Measurements from ENCODE around the gene PRKG1.
"Not testable (repeated sequence)": the region's sequence is repeated elsewhere in the genome, so short reads cannot be mapped to it uniquely, and the experiment has no call there.

PRKG1 gene

DNA sequence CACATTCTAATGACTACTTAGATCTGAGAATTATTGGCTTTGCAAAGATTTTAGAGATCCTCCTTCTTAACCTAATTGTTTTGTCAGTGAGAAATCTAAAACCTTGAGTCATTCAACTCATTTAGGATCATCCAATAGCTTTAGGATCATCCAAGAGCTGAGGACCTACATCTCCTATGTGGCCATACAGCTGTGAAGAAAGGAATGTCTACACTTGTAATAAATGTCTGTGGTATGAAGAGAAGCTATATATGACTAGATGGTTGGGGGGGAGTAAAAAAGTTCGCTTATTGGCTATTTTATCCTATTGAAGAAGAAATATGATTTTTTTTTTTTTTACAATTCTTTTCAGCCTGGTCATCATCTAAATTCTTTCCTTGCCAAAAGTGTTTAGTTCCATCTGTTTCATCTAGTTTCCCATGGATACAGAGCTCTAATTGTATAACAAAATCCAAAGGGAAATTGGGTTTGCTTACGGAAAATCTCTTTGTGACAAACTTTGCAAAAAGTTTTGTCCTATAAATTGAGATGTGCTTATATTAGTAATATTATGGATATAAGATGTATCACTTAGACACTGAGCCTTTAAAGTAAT lies 196.7 kb downstream of the PRKG1 start:
- no peak for DNase-seq (ENCODE audit: low spot score)

DNA sequence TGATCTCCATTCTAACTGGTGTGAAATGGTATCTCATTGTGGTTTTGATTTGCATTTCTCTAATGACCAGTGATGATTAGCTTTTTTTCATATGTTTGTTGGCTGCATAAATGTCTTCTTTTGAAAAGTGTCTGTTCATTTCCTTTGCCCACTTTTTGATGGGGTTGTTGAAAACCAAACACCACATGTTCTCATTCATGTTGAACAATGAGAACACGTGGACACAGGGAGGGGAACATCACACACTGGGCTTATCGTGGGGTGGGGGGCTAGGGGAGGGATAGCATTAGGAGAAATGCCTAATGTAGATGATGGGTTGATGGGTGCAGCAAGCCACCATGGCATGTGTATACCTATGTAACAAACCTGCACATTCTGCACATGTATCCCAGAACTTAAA lies 197.8 kb downstream of the PRKG1 start:
- not testable (repeated sequence) for DNase-seq (ENCODE audit: low spot score)

DNA sequence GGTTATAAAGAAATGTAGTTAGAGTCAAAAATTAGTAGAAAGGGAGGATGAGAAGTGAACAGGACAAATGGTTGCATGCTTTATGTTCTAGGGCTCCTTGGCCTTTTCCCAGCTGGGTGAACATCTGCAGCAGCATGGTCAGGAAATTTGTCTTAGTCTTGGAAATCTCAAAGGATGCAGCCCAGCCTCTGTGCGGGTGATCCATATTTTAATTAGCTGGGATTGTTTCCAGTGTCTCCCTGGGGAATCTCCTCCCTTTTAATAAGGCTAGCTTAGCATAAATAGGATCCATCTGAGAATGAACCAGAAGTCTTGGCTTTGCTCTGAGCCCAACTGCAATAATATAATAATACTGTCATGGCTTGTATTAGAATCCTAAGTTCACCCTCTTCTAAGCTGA lies 198.3 kb downstream of the PRKG1 start:
- no peak for DNase-seq (ENCODE audit: low spot score)

DNA sequence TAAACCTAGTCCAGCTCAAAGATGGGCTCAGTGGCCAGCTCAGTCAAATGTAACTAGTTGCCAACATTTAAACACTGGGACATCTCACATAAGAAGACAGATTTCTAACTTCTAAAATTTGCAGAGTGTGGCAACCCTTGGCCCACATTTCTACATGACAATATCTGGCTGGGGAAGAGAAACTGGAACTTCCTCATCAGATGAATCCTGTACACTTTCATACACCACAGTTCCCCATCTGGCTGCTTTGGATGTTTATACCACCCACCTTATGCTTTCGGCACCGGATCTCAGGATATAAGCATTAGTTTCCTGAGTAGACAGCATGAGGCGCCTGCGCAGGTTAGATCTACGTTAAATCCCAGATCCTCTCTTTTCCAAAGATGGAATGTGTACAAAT lies 199.3 kb downstream of the PRKG1 start:
- no peak for DNase-seq (ENCODE audit: low spot score)

DNA sequence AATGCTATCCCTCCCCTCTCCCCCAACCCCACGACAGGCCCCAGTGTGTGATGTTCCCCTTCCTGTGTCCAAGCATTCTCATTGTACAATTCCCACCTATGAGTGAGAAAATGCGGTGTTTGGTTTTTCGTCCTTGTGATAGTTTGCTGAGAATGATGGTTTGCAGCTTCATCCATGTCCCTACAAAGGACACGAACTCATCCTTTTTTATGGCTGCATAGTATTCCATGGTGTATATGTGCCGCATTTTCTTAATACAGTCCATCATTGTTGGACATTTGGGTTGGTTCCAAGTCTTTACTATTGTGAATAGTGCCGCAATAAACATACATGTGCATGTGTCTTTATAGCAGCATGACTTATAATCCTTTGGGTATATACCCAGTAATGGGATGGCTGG lies 201.8 kb downstream of the PRKG1 start:
- DNase-seq (ENCODE audit: low spot score), result not testable (repeated sequence)

DNA sequence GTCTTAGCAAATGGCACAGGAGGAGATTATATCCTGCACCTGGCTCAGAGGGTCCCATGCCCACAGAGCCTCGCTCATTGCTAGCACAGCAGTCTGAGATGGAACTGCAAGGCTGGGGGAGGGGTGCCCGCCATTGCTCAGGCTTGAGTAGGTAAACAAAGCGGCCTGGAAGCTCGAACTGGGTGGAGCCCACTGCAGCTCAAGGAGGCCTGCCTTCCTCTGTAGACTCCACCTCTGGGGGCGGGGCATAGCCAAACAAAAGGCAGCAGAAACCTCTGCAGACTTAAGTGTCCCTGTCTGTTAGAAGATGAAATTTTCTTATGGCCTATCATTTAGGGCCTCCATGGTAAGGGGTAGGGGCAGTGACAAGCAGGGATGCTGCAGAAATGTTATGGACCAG lies 207.1 kb downstream of the PRKG1 start:
- not testable (repeated sequence) for DNase-seq (ENCODE audit: low spot score)

DNA sequence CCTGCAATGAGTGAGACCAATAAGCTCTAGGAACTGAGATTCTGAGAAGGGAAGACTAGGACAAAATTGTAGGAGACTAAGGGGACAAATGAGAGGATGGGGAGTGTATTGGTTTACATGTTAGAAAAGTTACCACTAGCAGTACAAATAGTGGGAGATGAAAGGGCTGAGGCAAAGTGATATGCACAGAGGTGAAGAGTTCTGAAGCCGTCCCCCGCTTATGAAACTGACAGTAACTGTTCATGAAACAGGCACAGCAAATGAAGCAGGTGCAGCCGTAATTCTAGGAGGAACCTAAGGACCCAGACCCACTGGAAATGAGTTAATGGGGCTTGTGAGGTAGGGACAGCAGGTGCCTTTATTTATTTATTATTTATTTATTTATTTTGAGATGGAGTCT lies 211.3 kb downstream of the PRKG1 start:
- no peak for DNase-seq (ENCODE audit: low spot score)

DNA sequence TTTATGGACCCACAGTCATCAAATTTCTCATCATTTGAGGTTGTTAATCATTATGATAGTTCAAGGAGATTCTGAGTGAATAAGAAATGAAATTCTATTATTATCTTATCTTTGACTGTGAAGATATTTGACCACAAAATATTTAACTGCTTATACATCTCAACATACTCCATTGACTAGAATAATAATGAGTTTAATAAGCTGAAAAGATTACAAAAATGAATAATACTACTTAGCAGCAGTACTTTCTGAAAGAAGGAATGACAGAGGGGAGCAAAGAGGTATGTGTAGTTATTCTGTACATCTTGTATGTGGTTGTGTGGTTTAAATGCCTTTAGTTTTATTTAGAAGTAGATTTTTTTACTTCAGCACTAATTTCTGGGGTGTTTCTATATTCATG lies 214.2 kb downstream of the PRKG1 start:
- DNase-seq (ENCODE audit: low spot score), result no peak

DNA sequence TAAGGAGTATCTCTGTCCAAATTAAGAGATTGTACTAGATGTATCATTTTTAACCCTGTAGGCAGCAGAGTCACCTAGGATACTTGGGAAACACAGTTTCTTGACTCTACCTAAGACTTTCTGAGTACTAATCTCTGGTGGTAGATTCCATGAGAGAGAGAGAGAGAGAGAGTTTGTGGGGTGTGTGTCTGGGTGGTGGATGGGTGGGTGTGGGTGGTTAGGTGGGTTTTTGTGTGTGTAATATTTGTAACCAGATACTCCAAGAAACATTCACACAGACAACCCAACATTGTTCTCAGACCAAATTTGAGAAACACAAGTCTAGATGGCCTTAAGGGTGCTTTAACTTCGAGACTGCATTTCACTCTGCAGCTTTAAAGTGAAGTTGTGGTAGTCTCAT lies 215.2 kb downstream of the PRKG1 start:
- DNase-seq (ENCODE audit: low spot score), result no peak

DNA sequence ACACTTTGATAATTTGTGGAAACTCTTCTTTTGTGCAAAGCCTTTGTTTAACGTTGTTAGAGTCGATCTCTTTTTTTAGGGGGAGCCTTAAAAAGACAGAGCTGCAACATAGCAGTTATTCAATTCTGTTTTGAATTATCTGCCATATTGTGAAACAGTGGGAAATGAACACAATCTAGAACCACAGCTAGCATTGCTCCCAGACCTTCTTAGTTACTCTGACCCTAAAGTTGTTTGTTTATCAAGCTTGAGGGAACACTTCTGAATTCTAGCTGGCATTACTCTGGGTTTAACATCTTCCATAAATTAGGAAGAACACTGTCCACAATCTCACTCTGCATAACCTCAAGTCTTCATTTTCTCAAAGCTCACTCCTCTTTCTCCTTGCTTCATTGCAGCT lies 217.7 kb downstream of the PRKG1 start:
- no peak for DNase-seq (ENCODE audit: low spot score)

DNA sequence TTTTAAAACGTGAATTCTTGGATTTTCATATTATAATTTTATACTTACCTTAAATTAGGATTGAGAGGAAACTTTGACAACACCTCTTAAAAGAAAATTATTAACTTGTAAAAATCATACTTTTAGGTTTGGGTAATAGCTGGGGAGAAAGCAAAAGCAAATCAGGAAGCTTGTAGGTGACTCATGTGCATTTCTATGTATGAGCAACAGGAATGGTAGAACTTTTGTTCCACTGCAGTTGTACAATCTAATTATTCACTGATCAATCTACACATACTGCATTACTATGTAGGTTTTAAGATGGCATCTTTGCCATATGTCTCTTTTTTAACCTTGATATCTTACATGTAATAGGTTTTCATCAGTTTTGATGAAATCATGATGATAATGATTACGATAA lies 223.2 kb downstream of the PRKG1 start:
- DNase-seq (ENCODE audit: low spot score), result peak; percentile 5

DNA sequence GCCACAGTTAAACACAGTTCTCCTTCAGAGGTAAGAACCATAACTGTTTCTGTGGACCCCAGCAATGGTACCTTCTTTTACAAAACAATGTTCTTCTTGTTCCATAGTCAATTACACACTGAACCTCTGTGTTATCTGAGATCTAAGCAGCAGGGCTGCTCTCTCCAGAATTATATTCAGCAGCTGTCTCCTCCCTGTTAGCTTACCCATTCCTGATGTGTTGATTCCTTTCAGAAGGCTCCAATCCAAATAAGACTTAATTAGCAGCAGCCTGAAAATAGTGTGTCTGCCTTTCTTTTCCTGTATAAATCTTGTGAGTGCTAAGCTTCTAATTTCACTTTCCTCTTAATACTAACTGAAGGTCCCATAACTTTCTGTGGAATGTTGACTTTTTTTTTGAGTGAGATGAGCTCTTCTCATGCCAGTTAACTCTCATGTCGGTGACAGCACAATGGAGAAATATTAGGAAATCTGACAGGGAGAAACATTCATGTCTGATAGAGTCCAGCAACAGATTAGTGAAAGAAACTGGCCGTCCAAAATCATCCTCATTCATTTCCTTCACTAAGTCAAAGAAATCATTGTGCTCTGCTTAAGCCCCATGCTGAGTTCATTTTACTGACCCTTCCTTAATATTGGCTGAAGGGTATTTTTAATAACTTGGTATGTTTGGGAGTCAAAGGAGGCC lies 226.5 kb downstream of the PRKG1 start:
- no peak for DNase-seq (ENCODE audit: low spot score)

DNA sequence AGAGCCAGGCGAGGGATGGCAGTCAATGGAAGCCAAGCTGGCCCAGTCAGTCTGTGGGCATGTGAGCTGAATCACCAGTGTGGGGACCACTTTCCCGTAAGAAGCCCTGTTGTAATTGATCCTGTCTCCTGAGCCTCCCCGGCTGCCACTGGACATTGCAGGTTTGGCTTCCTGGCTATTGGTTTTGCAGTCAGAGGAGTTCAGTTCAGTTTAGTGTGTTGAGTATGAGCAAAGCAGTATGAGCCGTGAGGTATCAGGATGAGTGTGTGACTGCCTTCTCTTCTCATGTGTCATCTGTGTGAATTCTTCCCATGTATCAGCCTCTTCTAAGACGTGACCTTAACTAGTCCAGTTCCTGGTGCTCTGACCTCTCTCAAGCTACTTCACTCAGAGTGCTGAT lies 227.4 kb downstream of the PRKG1 start:
- peak; percentile 25 for DNase-seq (ENCODE audit: low spot score)

DNA sequence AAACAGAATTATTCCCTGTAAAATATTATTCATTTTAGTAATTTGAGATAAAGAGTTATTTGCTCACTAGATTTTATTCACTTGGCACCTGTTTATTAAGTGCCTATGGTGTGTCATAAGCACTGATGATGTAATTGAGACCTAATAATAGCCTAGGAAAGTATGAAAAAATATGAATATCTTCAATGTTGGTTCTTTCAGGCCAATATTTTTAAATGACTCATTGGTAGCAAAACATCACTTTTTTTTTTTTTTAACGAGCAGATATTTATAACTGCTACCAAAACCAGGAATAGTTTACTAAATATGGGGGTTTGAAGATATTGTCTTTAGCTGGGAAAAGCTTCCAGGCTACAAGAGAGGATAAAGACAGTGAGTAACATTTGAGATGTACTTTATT lies 228.0 kb downstream of the PRKG1 start:
- DNase-seq (ENCODE audit: low spot score), result no peak

DNA sequence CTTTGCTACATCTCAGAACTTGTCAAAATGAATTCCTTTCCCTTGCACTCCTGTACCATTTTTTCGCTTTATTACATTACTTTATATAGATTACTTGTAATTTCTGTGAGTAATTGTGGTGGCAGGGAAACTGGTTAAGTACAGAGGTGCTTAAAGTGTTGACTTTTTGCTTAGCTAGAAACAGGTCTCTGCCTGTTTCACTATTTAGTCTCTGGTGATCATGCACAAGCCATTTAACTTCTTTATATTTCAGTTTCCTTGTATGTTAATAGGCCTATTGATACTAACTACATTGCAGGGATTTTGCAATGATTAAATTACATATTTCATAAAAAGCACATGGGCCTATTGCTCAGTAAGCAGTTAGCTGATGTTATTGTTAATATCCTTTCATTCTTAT lies 233.8 kb downstream of the PRKG1 start:
- DNase-seq (ENCODE audit: low spot score), result no peak

DNA sequence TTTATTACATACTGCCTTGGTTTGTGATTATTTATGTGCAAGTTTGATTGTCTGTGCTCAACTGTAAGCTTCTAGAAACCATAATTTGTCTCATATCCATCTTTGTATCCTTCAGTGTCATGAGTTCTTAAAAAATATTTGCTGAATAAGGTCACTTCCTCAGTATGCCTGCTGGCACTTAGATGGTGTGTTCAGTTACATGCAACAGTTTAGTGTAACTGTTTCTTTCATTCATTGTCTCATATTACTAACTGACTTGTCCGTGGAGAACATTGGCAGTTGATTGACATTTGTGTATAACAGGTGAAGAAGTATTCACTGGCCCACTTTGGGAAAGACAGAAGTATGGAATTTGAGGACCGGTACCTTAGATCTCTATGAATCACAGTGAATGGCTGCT lies 236.9 kb downstream of the PRKG1 start:
- DNase-seq (ENCODE audit: low spot score), result no peak

DNA sequence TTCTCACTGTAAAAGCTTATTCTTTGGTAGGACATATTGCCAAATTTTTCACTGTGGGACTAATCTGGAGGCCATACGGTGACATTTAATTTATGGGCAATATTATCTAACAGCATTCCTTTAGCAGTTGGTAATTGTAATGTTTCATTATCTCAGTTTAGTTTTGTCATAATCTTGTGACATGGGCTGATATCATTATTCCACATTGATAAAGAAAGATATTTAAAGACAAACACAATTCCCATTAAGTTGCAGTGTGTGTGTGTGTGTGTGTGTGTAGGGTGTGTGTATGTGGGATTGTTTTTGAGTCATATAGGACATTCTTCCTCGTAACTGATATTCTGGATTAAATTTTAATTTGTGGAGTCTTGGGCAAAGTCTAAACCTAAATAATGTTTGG lies 238.5 kb downstream of the PRKG1 start:
- DNase-seq (ENCODE audit: low spot score), result no peak

DNA sequence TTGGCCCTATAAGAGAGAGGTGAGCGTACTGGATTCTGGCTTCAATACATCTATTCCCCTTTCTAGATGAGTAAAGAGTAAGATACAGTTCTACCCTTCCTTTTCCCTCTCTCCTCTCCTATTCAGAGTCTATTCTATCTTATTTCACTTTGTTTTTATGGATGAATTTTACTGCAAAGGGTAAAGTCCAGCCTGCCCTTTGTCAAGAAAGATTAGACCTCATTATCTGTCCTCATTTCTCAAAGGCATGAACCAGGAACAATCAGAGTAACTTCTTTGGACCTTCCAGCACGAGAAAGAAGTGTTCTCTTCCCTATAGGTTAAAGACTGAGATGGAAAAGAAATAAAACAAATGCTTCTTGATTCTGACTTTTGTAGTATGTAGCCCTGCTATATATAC lies 239.0 kb downstream of the PRKG1 start:
- no peak for DNase-seq (ENCODE audit: low spot score)

DNA sequence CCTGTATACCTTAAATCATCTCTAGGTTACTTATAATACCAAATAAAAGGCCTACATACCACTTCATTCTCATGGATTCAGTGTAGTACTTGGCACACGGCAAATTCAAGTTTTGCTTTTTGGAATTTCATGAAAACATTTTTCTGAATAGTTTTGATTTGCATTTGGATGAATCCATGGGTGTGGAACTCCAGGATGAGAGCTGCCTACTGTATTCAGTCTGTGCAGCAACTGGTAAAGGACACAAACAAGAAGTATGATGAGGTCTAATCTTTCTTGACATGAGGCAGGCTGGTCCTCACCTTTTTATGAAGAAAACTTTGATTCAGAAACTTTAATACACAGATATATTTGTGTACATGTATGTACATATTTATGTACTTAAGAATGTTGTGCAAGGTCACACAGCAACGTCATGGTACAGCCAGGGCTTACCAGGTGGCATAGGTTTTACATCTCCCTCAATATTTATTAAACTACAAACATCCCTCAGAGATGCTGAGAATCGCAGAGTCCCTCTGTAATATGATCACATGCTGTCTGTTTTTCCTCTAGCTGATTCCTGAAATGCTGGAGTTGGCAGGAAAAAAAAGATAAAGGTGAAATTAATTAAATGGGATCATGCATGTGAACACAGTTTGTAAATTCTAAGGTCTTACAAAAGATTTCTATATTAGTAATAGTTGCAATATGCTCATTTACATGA lies 239.6 kb downstream of the PRKG1 start:
- no peak for DNase-seq (ENCODE audit: low spot score)

DNA sequence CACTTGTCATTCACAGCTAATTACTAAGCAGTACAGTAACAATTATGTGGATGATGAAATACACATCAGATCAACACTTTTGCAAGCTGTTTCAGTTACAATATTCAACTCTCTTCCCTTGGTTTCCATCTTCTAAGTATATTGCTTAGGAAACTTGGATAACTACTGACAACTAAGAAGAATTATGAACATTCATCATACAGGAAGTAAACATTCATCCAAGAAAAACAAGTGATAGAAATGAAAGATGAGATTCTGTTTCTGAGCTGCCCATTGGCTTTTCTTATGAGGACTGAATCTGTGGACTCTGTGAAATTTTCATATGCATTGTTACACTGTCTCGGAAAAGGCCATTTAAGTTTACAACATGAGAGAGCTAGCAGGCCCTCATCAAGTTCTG lies 240.2 kb downstream of the PRKG1 start:
- DNase-seq (ENCODE audit: low spot score), result no peak

DNA sequence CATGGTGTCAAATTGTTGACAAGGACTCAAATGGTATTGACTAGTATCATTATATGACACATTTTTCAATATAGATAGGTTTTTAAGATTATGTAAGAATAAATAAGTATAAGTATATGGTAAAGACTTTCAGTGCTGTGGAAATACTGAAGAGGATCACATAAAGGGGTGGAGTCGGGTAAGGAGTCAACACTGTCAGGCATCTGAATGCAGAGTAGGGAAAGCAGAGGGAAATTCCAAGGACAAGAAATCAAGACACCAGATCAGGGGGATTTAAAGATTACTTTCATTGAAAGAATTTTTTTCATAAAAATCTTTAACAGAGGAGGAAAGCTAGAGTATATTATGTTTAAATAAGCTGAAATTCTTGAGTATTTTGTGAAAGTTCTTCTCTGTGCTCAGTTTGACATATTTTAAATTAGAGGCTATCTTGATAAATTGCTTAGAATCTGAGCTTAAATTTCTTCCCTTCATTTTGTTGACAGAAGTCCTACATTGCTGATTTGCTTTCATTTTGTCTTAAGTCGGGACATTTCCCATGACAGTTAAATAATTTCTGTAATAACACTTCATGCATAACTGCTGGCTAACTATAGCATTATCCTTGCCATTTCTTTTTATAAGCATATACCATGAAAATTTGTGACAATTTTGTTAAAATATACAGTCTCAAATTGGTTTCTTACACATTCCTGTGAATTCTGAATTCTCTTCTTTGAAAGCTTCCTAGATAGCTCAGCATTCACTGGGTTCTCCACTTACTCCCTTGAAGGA lies 244.3 kb downstream of the PRKG1 start:
- no peak for DNase-seq (ENCODE audit: low spot score)

DNA sequence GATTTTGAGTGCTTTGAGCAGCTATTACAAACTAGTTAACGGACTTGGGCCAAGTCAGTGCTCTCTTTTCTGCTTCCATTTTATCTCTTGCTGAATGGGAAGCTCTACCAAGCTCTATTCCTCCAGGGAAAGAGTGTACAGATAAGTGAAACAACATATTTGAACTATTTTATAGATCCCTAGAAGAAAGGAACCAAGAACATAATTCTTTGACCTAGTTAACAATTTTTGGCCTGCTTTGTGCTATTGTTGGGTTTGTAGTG lies 244.8 kb downstream of the PRKG1 start:
- no peak for DNase-seq (ENCODE audit: low spot score)

DNA sequence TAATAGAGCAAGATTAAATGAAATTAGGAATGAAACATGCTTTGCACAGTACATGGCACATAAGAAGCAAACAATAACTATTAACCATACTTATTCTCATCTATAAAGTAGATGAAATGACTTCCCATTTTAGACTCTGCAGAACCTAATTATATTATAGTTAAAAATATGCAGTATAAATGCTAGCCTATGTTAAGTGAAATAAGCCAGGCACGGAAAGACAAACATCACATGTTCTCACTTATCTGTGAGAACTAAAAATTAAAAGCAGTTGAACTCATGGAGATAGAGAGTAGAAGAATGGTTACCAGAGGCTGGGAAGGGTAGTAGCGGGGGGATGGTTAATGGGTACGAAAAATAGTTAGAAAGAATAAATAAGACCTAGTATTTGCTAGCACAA lies 247.0 kb downstream of the PRKG1 start:
- no peak for DNase-seq (ENCODE audit: low spot score)

Data from RKO (cell line).